HCT116 (cell line): ENCODE measurements around the gene USH1C. TPM values are rescaled to one million over a fixed set of nuclear protein-coding genes. Genes with fewer than 3 reads are reported as not detected.

Experiments used
- ATAC-seq: fragments of 200-7000 bp; cut with Tn5 transposase; 2 replicates; pipeline ENCODE4 v1.9.1; 2020; ENCODE audit warnings: mild to moderate bottlenecking, moderate library complexity
- BruUV-seq: library from RNA; stranded (reverse); fragments of 400-500 nt; replicated peaks from 2 replicates; lab custom pipeline; 2021; lab: Mats Ljungman, UMichigan
- CTCF ChIA-PET: fragments of 300-600 bp; sonication (Branson Sonifier 250); formaldehyde crosslinking; loops from one replicate; lab custom pipeline; 2021; ENCODE audit warnings: antibody characterized with exemption; lab: Charles Lee
- POLR2A ChIA-PET: fragments of 300-600, 350-600 bp; sonication (Branson Sonifier 250); formaldehyde crosslinking; loops from one replicate; lab custom pipeline; 2021; ENCODE audit warnings: antibody characterized with exemption; lab: Charles Lee
- RAD21 ChIA-PET, 2 experiments: fragments of 300-600 bp; sonication (Branson Sonifier 250); formaldehyde crosslinking; loops; one replicate each; lab custom pipeline; 2023; ENCODE audit warnings: low total read pairs in 2 of 2; ENCODE audit not compliant: uncharacterized antibody in 2 of 2, unreplicated experiment in 2 of 2, low non-redundant PET in 1 of 2; lab: Charles Lee
- DNase-seq: peaks from one replicate; pipeline ENCODE4 v3.0.0-alpha.2; 2010; ENCODE audit warnings: low read depth, low spot score
- H2AFZ ChIP-seq: fragments of 200-600 bp; shearing (Covaris generic), sonication (generic); 2 replicates; pipeline ENCODE4 v1.6.1; 2017; ENCODE audit warnings: low read depth, mixed run types, mixed read lengths, antibody characterized with exemption, low read length; ENCODE audit not compliant: poor library complexity, severe bottlenecking
- H3K27ac ChIP-seq: 2 replicates; pipeline ENCODE4 v1.5.1; 2012; ENCODE audit warnings: low read depth, low read length
- H3K27me3 ChIP-seq: fragments of 200-600 bp; sonication (generic); 2 replicates; pipeline ENCODE4 v1.6.1; 2016; ENCODE audit warnings: mixed run types, low read length, mixed read lengths; ENCODE audit not compliant: insufficient read depth
- H3K36me3 ChIP-seq, 2 experiments: fragments of 200-500 bp in 1 of 2; fragments of 200-600 bp in 1 of 2; sonication (Bioruptor generic) in 1 of 2; sonication (generic) in 1 of 2; 2 replicates each; pipeline versions ENCODE4 v1.5.1 to v1.6.1; 2014 to 2016; ENCODE audit warnings: low read length in 2 of 2, inconsistent platforms in 1 of 2, mixed read lengths in 1 of 2, mixed run types in 1 of 2; ENCODE audit not compliant: insufficient read depth in 2 of 2, control insufficient read depth in 1 of 2
- H3K4me1 ChIP-seq, 2 experiments: fragments of 200-600 bp in 1 of 2; sonication (generic) in 1 of 2; 2 replicates each; pipeline versions ENCODE4 v1.5.1 to v1.6.1; 2012 to 2017; ENCODE audit warnings: low read length in 2 of 2, inconsistent platforms in 1 of 2, mild to moderate bottlenecking in 1 of 2, mixed read lengths in 1 of 2, mixed run types in 1 of 2, moderate library complexity in 1 of 2; ENCODE audit not compliant: insufficient read depth in 2 of 2, control insufficient read depth in 1 of 2
- H3K4me2 ChIP-seq: fragments of 200-600 bp; sonication (generic); 2 replicates; pipeline ENCODE4 v1.6.1; 2017; ENCODE audit warnings: mixed run types, low read length, mixed read lengths
- H3K4me3 ChIP-seq, 2 experiments: fragments of 200-600 bp in 1 of 2; sonication (generic) in 1 of 2; replicated peaks in 1 of 2; 2 replicates each; pipeline ENCODE4 v1.5.1; 2011 to 2016; ENCODE audit warnings: low read length in 2 of 2, control low read depth in 1 of 2, low read depth in 1 of 2, mild to moderate bottlenecking in 1 of 2, mixed read lengths in 1 of 2, mixed run types in 1 of 2
- H3K79me2 ChIP-seq: fragments of 200-600 bp; sonication (generic); 2 replicates; pipeline ENCODE4 v1.6.1; 2017; ENCODE audit warnings: mild to moderate bottlenecking, mixed run types, low read length, moderate library complexity, mixed read lengths; ENCODE audit not compliant: insufficient read depth
- H3K9ac ChIP-seq: fragments of 200-600 bp; sonication (generic); 2 replicates; pipeline ENCODE4 v1.6.1; 2016; ENCODE audit warnings: low read length, mixed read lengths
- H3K9me2 ChIP-seq: fragments of 200-600 bp; sonication (generic), shearing (Covaris generic); 2 replicates; pipeline ENCODE4 v1.6.1; 2017; ENCODE audit warnings: mixed run types, mild to moderate bottlenecking, moderate library complexity; ENCODE audit not compliant: insufficient read depth
- H3K9me3 ChIP-seq, 2 experiments: fragments of 200-500 bp in 1 of 2; fragments of 200-600 bp in 1 of 2; sonication (Bioruptor generic) in 1 of 2; sonication (generic) in 1 of 2; 2 replicates each; pipeline ENCODE4 v1.6.1; 2014 to 2017; ENCODE audit warnings: low read length in 2 of 2, mixed read lengths in 2 of 2, inconsistent platforms in 1 of 2, low read depth in 1 of 2, mild to moderate bottlenecking in 1 of 2, mixed run types in 1 of 2, moderate library complexity in 1 of 2; ENCODE audit not compliant: control insufficient read depth in 1 of 2, insufficient read depth in 1 of 2
- H4K20me1 ChIP-seq: fragments of 200-600 bp; sonication (generic), shearing (Covaris generic); 2 replicates; pipeline ENCODE4 v1.6.1; 2017; ENCODE audit warnings: mixed run types, mild to moderate bottlenecking, moderate library complexity; ENCODE audit not compliant: insufficient read depth
- CBX3 ChIP-seq: IDR thresholded peaks from 2 replicates; pipeline ENCODE4 v1.6.1; 2012; ENCODE audit warnings: low read depth
- CEBPB ChIP-seq: IDR thresholded peaks from 2 replicates; pipeline ENCODE4 v1.6.1; 2012; ENCODE audit warnings: low read depth
- CTCF ChIP-seq, 3 experiments: fragments of 200-600 bp in 1 of 3; sonication (generic) in 1 of 3; IDR thresholded peaks in 2 of 3; conservative IDR thresholded peaks in 1 of 3; 2 replicates each; pipeline ENCODE4 v1.5.1; 2012 to 2017; ENCODE audit warnings: low read depth in 2 of 3, low read length in 2 of 3, antibody characterized with exemption in 1 of 3, borderline replicate concordance in 1 of 3, control low read depth in 1 of 3, mild to moderate bottlenecking in 1 of 3, mixed read lengths in 1 of 3, mixed run types in 1 of 3, moderate library complexity in 1 of 3; ENCODE audit not compliant: insufficient read depth in 1 of 3
- EGR1 ChIP-seq: IDR thresholded peaks from 2 replicates; pipeline ENCODE4 v1.6.1; 2012; ENCODE audit warnings: low read depth
- ELF1 ChIP-seq: IDR thresholded peaks from 2 replicates; pipeline ENCODE4 v1.6.1; 2012; ENCODE audit warnings: low read depth, borderline replicate concordance
- EZH2 ChIP-seq: fragments of 200-600 bp; sonication (generic); IDR thresholded peaks from 2 replicates; pipeline ENCODE4 v1.6.1; 2017; ENCODE audit warnings: antibody characterized with exemption, mixed run types
- EZH2phosphoT487 ChIP-seq: fragments of 200-600 bp; IDR thresholded peaks from 2 replicates; pipeline ENCODE4 v1.6.1; 2018; ENCODE audit warnings: antibody characterized with exemption, borderline replicate concordance
- FOSL1 ChIP-seq: IDR thresholded peaks from 2 replicates; pipeline ENCODE4 v1.6.1; 2012; ENCODE audit warnings: low read depth
- JUND ChIP-seq: IDR thresholded peaks from 2 replicates; pipeline ENCODE4 v1.6.1; 2012
- MAX ChIP-seq: IDR thresholded peaks from 2 replicates; pipeline ENCODE4 v1.6.1; 2012
- POLR2A ChIP-seq: IDR thresholded peaks from 2 replicates; pipeline ENCODE4 v1.7.0; 2011; ENCODE audit warnings: borderline replicate concordance; ENCODE audit not compliant: insufficient read depth, insufficient read length; ENCODE audit errors: extremely low read depth
- POLR2AphosphoS5 ChIP-seq: IDR thresholded peaks from 2 replicates; pipeline ENCODE4 v1.6.1; 2011; ENCODE audit warnings: mild to moderate bottlenecking, low read depth, low read length, moderate library complexity
- SIN3A ChIP-seq: IDR thresholded peaks from 2 replicates; pipeline ENCODE4 v1.6.1; 2012; ENCODE audit warnings: low read depth
- SP1 ChIP-seq: IDR thresholded peaks from 2 replicates; pipeline ENCODE4 v1.6.1; 2012; ENCODE audit warnings: low read depth
- SRF ChIP-seq: IDR thresholded peaks from 2 replicates; pipeline ENCODE4 v1.6.1; 2012; ENCODE audit warnings: low read depth
- YY1 ChIP-seq: IDR thresholded peaks from 2 replicates; pipeline ENCODE4 v1.6.1; 2011; ENCODE audit warnings: low read length, low read depth, moderate library complexity, mild to moderate bottlenecking; ENCODE audit not compliant: insufficient replicate concordance; ENCODE audit errors: extremely low read depth
- ZBTB33 ChIP-seq: IDR thresholded peaks from 2 replicates; pipeline ENCODE4 v1.6.1; 2011; ENCODE audit warnings: mild to moderate bottlenecking, low read length, moderate library complexity; ENCODE audit not compliant: insufficient replicate concordance; ENCODE audit errors: extremely low read depth
- ZFX ChIP-seq: fragments of 450-650 bp; IDR thresholded peaks from 2 replicates; pipeline ENCODE4 v1.6.1; 2017
- ZNF274 ChIP-seq: fragments of 200-500 bp; sonication (Bioruptor generic); IDR thresholded peaks from 2 replicates; pipeline ENCODE4 v1.6.1; 2014; ENCODE audit warnings: mild to moderate bottlenecking, low read depth, low read length, inconsistent platforms
- intact Hi-C: fragments of 100-400 bp; cut with micrococcal nuclease; formaldehyde crosslinking; loops from 2 replicates; pipeline ENCODE4 v1.10.0; 2022
- total RNA-seq: library from RNA; stranded (reverse); gene quantifications from one replicate; pipeline ENCODE4 v1.2.1, GENCODE V29; 2021; ENCODE audit not compliant: unreplicated experiment
- TF ChIP-seq, protein P1 (sequence below): IDR thresholded peaks from 2 replicates; pipeline ENCODE4 v1.6.1; 2012; ENCODE audit warnings: low read depth

The USH1C gene
- total RNA-seq, 1 experiment from 2014 or later: 13.4 TPM

DNA sequence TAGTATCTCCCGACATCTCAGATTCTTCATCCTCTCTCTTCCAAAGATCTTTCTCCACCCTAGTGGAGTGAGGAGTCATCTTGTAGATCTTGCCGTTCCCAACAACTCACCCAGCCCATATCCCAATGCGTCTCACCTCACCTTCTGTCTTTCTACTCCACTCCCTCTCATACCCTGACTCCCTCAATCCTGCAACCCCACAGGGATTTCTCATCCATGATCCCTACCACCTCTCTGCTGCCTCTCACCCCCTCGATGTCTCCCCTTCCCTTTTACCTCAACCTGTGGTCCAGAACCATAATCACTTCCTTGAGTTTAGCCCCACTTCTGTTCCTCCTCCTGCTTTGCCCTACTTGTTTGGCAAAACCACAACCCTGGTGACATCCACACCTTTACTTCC lies 44.5 kb upstream of the USH1C start:
- no peaks in the 10 kb centered on the region for H3K9me2 ChIP-seq
- no peak overlapping the region for H3K4me3 ChIP-seq
- no peaks in the 10 kb centered on the region for H4K20me1 ChIP-seq
- no peak overlapping the region for H3K4me2 ChIP-seq
- POLR2A ChIA-PET: no interaction called here
- no TSS peak for BruUV-seq
- no peak for TF ChIP-seq SRF
- TF ChIP-seq POLR2A: no peak
- no peak for TF ChIP-seq FOSL1
- TF ChIP-seq YY1: no peak
- no peak for TF ChIP-seq POLR2AphosphoS5
- TF ChIP-seq, protein P1, sequence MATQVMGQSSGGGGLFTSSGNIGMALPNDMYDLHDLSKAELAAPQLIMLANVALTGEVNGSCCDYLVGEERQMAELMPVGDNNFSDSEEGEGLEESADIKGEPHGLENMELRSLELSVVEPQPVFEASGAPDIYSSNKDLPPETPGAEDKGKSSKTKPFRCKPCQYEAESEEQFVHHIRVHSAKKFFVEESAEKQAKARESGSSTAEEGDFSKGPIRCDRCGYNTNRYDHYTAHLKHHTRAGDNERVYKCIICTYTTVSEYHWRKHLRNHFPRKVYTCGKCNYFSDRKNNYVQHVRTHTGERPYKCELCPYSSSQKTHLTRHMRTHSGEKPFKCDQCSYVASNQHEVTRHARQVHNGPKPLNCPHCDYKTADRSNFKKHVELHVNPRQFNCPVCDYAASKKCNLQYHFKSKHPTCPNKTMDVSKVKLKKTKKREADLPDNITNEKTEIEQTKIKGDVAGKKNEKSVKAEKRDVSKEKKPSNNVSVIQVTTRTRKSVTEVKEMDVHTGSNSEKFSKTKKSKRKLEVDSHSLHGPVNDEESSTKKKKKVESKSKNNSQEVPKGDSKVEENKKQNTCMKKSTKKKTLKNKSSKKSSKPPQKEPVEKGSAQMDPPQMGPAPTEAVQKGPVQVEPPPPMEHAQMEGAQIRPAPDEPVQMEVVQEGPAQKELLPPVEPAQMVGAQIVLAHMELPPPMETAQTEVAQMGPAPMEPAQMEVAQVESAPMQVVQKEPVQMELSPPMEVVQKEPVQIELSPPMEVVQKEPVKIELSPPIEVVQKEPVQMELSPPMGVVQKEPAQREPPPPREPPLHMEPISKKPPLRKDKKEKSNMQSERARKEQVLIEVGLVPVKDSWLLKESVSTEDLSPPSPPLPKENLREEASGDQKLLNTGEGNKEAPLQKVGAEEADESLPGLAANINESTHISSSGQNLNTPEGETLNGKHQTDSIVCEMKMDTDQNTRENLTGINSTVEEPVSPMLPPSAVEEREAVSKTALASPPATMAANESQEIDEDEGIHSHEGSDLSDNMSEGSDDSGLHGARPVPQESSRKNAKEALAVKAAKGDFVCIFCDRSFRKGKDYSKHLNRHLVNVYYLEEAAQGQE: no peak
- TF ChIP-seq CBX3: no peak
- TF ChIP-seq EGR1: no peak
- TF ChIP-seq ZBTB33: no peak
- TF ChIP-seq MAX: no peak
- TF ChIP-seq SIN3A: no peak
- no peak for TF ChIP-seq ZNF274
- no peak for TF ChIP-seq EZH2
- TF ChIP-seq CEBPB: no peak
- no peak for TF ChIP-seq JUND
- no peak for TF ChIP-seq CTCF (IDR thresholded peaks at IDR 0.05 in 2 of 3, conservative IDR thresholded peaks at IDR 0.05 in 1 of 3; ENCODE audit: borderline replicate concordance in 1 of 3, insufficient read depth in 1 of 3, low read depth in 2 of 3, low read length in 2 of 3)
- no peak for TF ChIP-seq SP1
- no peak for TF ChIP-seq ELF1
- TF ChIP-seq EZH2phosphoT487: no peak
- no peak for TF ChIP-seq ZFX
- TF ChIP-seq, all 23 proteins: peak for 0
- ChIA-PET CTCF (no interaction called here), RAD21 (no interaction called here)
- Histone ChIP-seq H3K9me3 (peaks cover 0 to 4% of the 10 kb centered on the region in 2 experiments; a peak in 1 of 4 replicates), H3K79me2 (no peaks in the 10 kb centered on the region), H2AFZ (no peak overlapping the region), H3K27me3 (peaks cover 18% of the 10 kb centered on the region; the same call in 1 of the 2 replicates), H3K27ac (no peak overlapping the region), H3K4me1 (no peaks in the 10 kb centered on the region), H3K9ac (no peak overlapping the region), H3K36me3 (no peaks in the 10 kb centered on the region)
- intact Hi-C loops: no loop called here
- no peak for ATAC-seq
- DNase-seq: no peak
